Keratinocyte (primary cell): ENCODE data around the gene TEFM. TPM values are rescaled to one million over a fixed set of nuclear protein-coding genes. Genes with fewer than 3 reads are reported as not detected.
"Not testable (repeated sequence)": the region's sequence is repeated elsewhere in the genome, so short reads cannot be mapped to it uniquely, and the experiment has no call there.

Source experiments
- DNase-seq: peaks from one replicate; pipeline ENCODE4 v3.0.0-alpha.2; 2011; ENCODE audit warnings: low read depth, missing footprints, low spot score
- FAIRE-seq: peaks from 2 replicates; lab custom pipeline; 2011; peaks lifted over from hg19 to GRCh38; lab: Jason Lieb, UNC
- H2AFZ ChIP-seq: 2 replicates; pipeline ENCODE4 v1.6.0; 2012; ENCODE audit warnings: low read length, control low read depth, inconsistent platforms; ENCODE audit not compliant: control insufficient read depth
- H3K27ac ChIP-seq: 2 replicates; pipeline ENCODE4 v1.5.1; 2011; ENCODE audit warnings: low read length; ENCODE audit not compliant: control insufficient read depth, insufficient read depth
- H3K27me3 ChIP-seq: 3 replicates; pipeline ENCODE4 v1.6.0; 2011; ENCODE audit warnings: low read length; ENCODE audit not compliant: control insufficient read depth, insufficient read depth; ENCODE audit errors: extremely low read depth
- H3K36me3 ChIP-seq, 2 experiments: 2 replicates in 1 of 2; 3 replicates in 1 of 2; pipeline ENCODE4 v1.5.1; 2011; ENCODE audit warnings: low read length in 2 of 2, mild to moderate bottlenecking in 1 of 2; ENCODE audit not compliant: control insufficient read depth in 2 of 2, insufficient read depth in 2 of 2; ENCODE audit errors: extremely low read depth in 1 of 2
- H3K4me1 ChIP-seq: 3 replicates; pipeline ENCODE4 v1.5.1; 2011; ENCODE audit warnings: low read length; ENCODE audit not compliant: control insufficient read depth, insufficient read depth; ENCODE audit errors: extremely low read depth
- H3K4me2 ChIP-seq: 3 replicates; pipeline ENCODE4 v1.6.0; 2011; ENCODE audit warnings: low read depth, low read length; ENCODE audit not compliant: control insufficient read depth, insufficient read depth; ENCODE audit errors: extremely low read depth
- H3K4me3 ChIP-seq, 3 experiments: fragments of 200-600 bp in 1 of 3; sonication (generic) in 1 of 3; 2 replicates in 2 of 3; 3 replicates in 1 of 3; pipeline ENCODE4 v1.5.1; 2011 to 2016; ENCODE audit warnings: low read length in 3 of 3, mild to moderate bottlenecking in 3 of 3, control low read depth in 2 of 3, inconsistent platforms in 1 of 3, low read depth in 1 of 3, mixed read lengths in 1 of 3, mixed run types in 1 of 3, moderate library complexity in 1 of 3; ENCODE audit not compliant: control insufficient read depth in 2 of 3, insufficient read depth in 2 of 3; ENCODE audit errors: extremely low read depth in 1 of 3
- H3K79me2 ChIP-seq: 2 replicates; pipeline ENCODE4 v1.6.0; 2012; ENCODE audit warnings: low read length; ENCODE audit not compliant: control insufficient read depth, insufficient read depth
- H3K9ac ChIP-seq: 3 replicates; pipeline ENCODE4 v1.6.0; 2011; ENCODE audit warnings: low read length; ENCODE audit not compliant: control insufficient read depth, insufficient read depth; ENCODE audit errors: extremely low read depth
- H3K9me1 ChIP-seq: 3 replicates; pipeline ENCODE4 v1.6.0; 2011; ENCODE audit warnings: low read length; ENCODE audit not compliant: control insufficient read depth, insufficient read depth; ENCODE audit errors: extremely low read depth
- H3K9me3 ChIP-seq: 2 replicates; pipeline ENCODE4 v1.5.1; 2012; ENCODE audit warnings: low read depth, low read length; ENCODE audit not compliant: control insufficient read depth
- H4K20me1 ChIP-seq: 3 replicates; pipeline ENCODE4 v1.6.0; 2011; ENCODE audit warnings: low read length; ENCODE audit not compliant: control insufficient read depth, insufficient read depth; ENCODE audit errors: extremely low read depth
- EZH2 ChIP-seq: IDR thresholded peaks from one replicate; pipeline ENCODE4 v1.6.1; 2012; ENCODE audit warnings: inconsistent platforms, mild to moderate bottlenecking, low read length, moderate library complexity
- dilution Hi-C: fragments of 300-500 bp; cut with MboI; formaldehyde crosslinking; loops from one replicate; pipeline ENCODE4 v1.7.0; 2020; ENCODE audit warnings: low sequenced_read_pairs; ENCODE audit not compliant: extremely low pct_ligation_motif_present
- polyA plus RNA-seq, 5 experiments: library from polyadenylated mRNA; depleted of rRNA in 3 of 5; stranded (reverse) in 3 of 5; stranded (forward) in 1 of 5; unstranded in 1 of 5; fragments of >200 nt; gene quantifications; 1 replicate in 1 of 5; 2 replicates in 3 of 5; 3 replicates in 1 of 5; pipeline versions ENCODE4 v1.2.1 to v1.2.3, GENCODE V29; 2011 to 2012; ENCODE audit warnings: missing spikeins in 2 of 5, low read depth in 1 of 5, low replicate concordance in 1 of 5
- TF ChIP-seq, protein P1 (sequence below), 3 experiments: IDR thresholded peaks in 1 of 3; conservative IDR thresholded peaks in 1 of 3; optimal IDR thresholded peaks in 1 of 3; 2 replicates in 2 of 3; 3 replicates in 1 of 3; pipeline versions ENCODE3 to v1.5.1; 2011; ENCODE audit warnings: low read length in 3 of 3, mild to moderate bottlenecking in 3 of 3, moderate library complexity in 2 of 3, control low read depth in 1 of 3, inconsistent platforms in 1 of 3; ENCODE audit not compliant: insufficient read depth in 2 of 3; ENCODE audit errors: extremely low read depth in 1 of 3

The TEFM gene
- polyA plus RNA-seq, 1 donor (not counting 4 experiments of a cell fraction or from before 2014, with no cell fraction given) = 16.9 TPM

- Histone ChIP-seq H4K20me1 (no peaks in the 10 kb centered on the region), H3K79me2 (no peaks in the 10 kb centered on the region), H3K9me3 (no peaks in the 10 kb centered on the region), H3K36me3 (no peaks in the 10 kb centered on the region), H3K27ac (no peak overlapping the region), H3K4me2 (no peak overlapping the region), H2AFZ (no peak overlapping the region), H3K4me1 (peaks cover 4% of the 10 kb centered on the region), H3K4me3 (no peak overlapping the region), H3K27me3 (peaks cover 8% of the 10 kb centered on the region), H3K9me1 (no peaks in the 10 kb centered on the region), H3K9ac (no peak overlapping the region)
- dilution Hi-C loops = no loop called here
- no peak for TF ChIP-seq EZH2
- TF ChIP-seq, protein P1, sequence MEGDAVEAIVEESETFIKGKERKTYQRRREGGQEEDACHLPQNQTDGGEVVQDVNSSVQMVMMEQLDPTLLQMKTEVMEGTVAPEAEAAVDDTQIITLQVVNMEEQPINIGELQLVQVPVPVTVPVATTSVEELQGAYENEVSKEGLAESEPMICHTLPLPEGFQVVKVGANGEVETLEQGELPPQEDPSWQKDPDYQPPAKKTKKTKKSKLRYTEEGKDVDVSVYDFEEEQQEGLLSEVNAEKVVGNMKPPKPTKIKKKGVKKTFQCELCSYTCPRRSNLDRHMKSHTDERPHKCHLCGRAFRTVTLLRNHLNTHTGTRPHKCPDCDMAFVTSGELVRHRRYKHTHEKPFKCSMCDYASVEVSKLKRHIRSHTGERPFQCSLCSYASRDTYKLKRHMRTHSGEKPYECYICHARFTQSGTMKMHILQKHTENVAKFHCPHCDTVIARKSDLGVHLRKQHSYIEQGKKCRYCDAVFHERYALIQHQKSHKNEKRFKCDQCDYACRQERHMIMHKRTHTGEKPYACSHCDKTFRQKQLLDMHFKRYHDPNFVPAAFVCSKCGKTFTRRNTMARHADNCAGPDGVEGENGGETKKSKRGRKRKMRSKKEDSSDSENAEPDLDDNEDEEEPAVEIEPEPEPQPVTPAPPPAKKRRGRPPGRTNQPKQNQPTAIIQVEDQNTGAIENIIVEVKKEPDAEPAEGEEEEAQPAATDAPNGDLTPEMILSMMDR (optimal IDR thresholded peaks at IDR 0.05 in 1 of 3, IDR thresholded peaks at IDR 0.05 in 1 of 3, conservative IDR thresholded peaks at IDR 0.05 in 1 of 3; ENCODE audit: extremely low read depth in 1 of 3, insufficient read depth in 2 of 3, low read length in 3 of 3) = no peak
- DNase-seq (no peak), FAIRE-seq (no peak)
Measured at GRCh38 chr17:30915833-30916611, 10.0 kb upstream of the TEFM start.

GRCh38 chr17:30913955-30914354 lies 7.9 kb upstream of the TEFM start:
- no peak overlapping the region for H3K4me2 ChIP-seq
- no peak overlapping the region for H3K27ac ChIP-seq
- H3K36me3 ChIP-seq = no peaks in the 10 kb centered on the region
- no peaks in the 10 kb centered on the region for H3K4me1 ChIP-seq
- TF ChIP-seq, protein P1 (optimal IDR thresholded peaks at IDR 0.05 in 1 of 3, IDR thresholded peaks at IDR 0.05 in 1 of 3, conservative IDR thresholded peaks at IDR 0.05 in 1 of 3; ENCODE audit: extremely low read depth in 1 of 3, insufficient read depth in 2 of 3, low read length in 3 of 3) = no peak
- TF ChIP-seq EZH2 = no peak
- dilution Hi-C loops = no loop called here
- DNase-seq (no peak), FAIRE-seq (no peak)
- H2AFZ ChIP-seq = no peak overlapping the region
- H3K9me1 ChIP-seq = no peaks in the 10 kb centered on the region
- H4K20me1 ChIP-seq = no peaks in the 10 kb centered on the region
- H3K9me3 ChIP-seq = no peaks in the 10 kb centered on the region
- H3K79me2 ChIP-seq = no peaks in the 10 kb centered on the region
- no peak overlapping the region for H3K9ac ChIP-seq
- peaks cover 4% of the 10 kb centered on the region for H3K27me3 ChIP-seq
- H3K4me3 ChIP-seq = no peak overlapping the region

GRCh38 chr17:30910151-30910550 lies 4.1 kb upstream of the TEFM start:
- H3K9ac ChIP-seq, H3K79me2 ChIP-seq, H3K9me1 ChIP-seq, H3K9me3 ChIP-seq, dilution Hi-C loops, H4K20me1 ChIP-seq, H3K27ac ChIP-seq, H2AFZ ChIP-seq, H3K27me3 ChIP-seq, H3K36me3 ChIP-seq, DNase-seq, H3K4me1 ChIP-seq, FAIRE-seq, H3K4me2 ChIP-seq, H3K4me3 ChIP-seq: not testable (repeated sequence)
